Ovary (tissue), 9 donors: ENCODE results near the gene TAF15. TPM values are rescaled to one million over a fixed set of nuclear protein-coding genes. Genes with fewer than 3 reads are reported as not detected.

Experiments used
- DNase-seq, 5 donors: peaks; one replicate each; pipeline ENCODE4 v3.0.0-alpha.2; 2019 to 2020
- H3K27ac ChIP-seq, 2 donors: fragments of 200-600 bp; one replicate each; pipeline versions ENCODE4 v1.5.1 to v1.8.0; 2019 to 2022
- H3K27me3 ChIP-seq: fragments of 200-600 bp; one replicate; pipeline ENCODE4 v1.8.0; 2022
- H3K36me3 ChIP-seq: fragments of 200-600 bp; sonication (generic); one replicate; pipeline ENCODE4 v1.5.1; 2019
- H3K4me1 ChIP-seq: one replicate; pipeline ENCODE4 v1.8.1; 2013; ENCODE audit warnings: mild to moderate bottlenecking, moderate library complexity; ENCODE audit not compliant: insufficient read depth
- H3K4me3 ChIP-seq: fragments of 200-600 bp; sonication (generic); one replicate; pipeline ENCODE4 v1.5.1; 2017
- H3K9me3 ChIP-seq, 2 donors: fragments of 200-600 bp in 1 of 2; sonication (generic) in 1 of 2; one replicate each; pipeline versions ENCODE4 v1.5.1 to v1.8.1; 2013 to 2019; ENCODE audit warnings: mild to moderate bottlenecking in 1 of 2, moderate library complexity in 1 of 2
- EP300 ChIP-seq: sonication (generic); formaldehyde crosslinking; IDR thresholded peaks from one replicate; pipeline ENCODE4 v1.6.1; 2017; ENCODE audit warnings: antibody characterized with exemption
- POLR2A ChIP-seq: fragments of 450-650 bp; IDR thresholded peaks from one replicate; pipeline ENCODE4 v1.6.1; 2017; ENCODE audit warnings: antibody characterized with exemption, mild to moderate bottlenecking, moderate library complexity
- WGBS, 3 donors: extraction: QIAGEN DNeasy Blood & Tissue Kit in 1 of 3; methylation state at CpG; one replicate each; pipeline versions ENCODE4 v1.1.5 to v1.1.7; 2013 to 2017; 5-methylcytosine and 5-hydroxymethylcytosine counted together
- intact Hi-C, 4 donors: fragments of 100-400 bp; cut with DNase I; formaldehyde crosslinking; loops; one replicate each; pipeline versions ENCODE4 v1.11.0 to v1.15.1; 2022 to 2023
- polyA plus RNA-seq, 2 donors: library from polyadenylated mRNA; stranded (reverse); fragments of 200-250 nt in 1 of 2; fragments of 350-450 nt in 1 of 2; fragmentation: Illumina TruSeq in 1 of 2; extraction: RNeasy Lipid Tissue Mini Kit (QIAGEN cat#74804) in 1 of 2; gene quantifications; one replicate each; pipeline ENCODE4 v1.2.3, GENCODE V29; 2013 to 2014
- total RNA-seq, 7 donors: library from RNA; depleted of rRNA in 2 of 7; stranded (reverse); fragments of >200 nt in 2 of 7; fragmentation: NEBNext Ultra II Directional in 3 of 7; extraction: Animal tissue kit (Norgen Biotek cat#: 25700) in 3 of 7; gene quantifications; one replicate each; pipeline versions ENCODE4 v1.1.0 to v1.2.4, GENCODE V29; 2016 to 2023
- TF ChIP-seq, protein P1 (sequence below), 3 donors: fragments of 450-650 bp in 2 of 3; fragments of 200-600 bp in 1 of 3; IDR thresholded peaks; one replicate each; pipeline versions ENCODE4 v1.5.1 to v1.8.0; 2016 to 2022; ENCODE audit warnings: antibody characterized with exemption in 3 of 3, mild to moderate bottlenecking in 1 of 3
- donor health status: DM: no; HTN: no; CAD: no; lungs with moderate emphysema.
- donor health status: DM: no; HTN: no; CAD: no.
- donor health status: Bipolar disorder and iron deficiency.
- donor health status: DM: yes; HTN: yes; CAD: no.
- donor health status: DM: no; HTN: no; CAD: no.
- donor health status: DM: yes; HTN: yes; CAD: no.

The TAF15 gene
- total and polyA plus RNA-seq, 9 donors: 30.2 to 223 (median 126) TPM

DNA sequence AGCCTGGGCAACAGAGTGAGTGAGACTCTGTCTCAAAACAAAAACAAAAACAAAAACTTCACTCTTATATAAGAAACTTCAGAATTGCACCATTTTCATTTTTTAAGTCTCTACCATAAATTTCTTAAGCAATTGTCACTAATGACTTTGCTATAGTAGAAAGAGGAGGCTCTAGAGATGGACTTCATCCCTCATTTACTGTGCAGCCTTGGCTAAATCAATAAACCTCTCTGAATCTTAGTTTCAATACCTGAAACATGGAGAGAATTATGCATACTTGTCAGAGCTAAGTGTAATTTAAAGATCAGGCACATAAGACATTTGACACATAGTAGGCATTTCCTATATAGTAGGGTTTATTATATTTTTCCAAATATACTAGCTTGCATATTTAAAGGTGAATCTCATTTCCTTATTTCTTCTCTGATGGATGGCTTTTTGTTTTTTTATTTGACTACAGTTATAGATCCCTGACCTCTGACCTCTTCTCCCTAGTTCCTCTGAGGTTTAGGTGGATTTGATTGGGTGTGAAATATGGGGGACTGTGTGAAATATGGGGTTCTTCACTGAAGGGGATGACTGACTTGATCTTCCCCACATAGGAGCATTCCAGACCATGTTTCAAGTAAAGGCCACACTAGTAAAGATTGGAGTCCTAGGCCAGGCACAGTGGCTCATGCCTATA is 68.2 kb downstream of the TAF15 start:
- no peaks in the 10 kb centered on the region for H3K9me3 ChIP-seq
- H3K36me3 ChIP-seq: no peaks in the 10 kb centered on the region
- intact Hi-C loops: no loop called here

DNA sequence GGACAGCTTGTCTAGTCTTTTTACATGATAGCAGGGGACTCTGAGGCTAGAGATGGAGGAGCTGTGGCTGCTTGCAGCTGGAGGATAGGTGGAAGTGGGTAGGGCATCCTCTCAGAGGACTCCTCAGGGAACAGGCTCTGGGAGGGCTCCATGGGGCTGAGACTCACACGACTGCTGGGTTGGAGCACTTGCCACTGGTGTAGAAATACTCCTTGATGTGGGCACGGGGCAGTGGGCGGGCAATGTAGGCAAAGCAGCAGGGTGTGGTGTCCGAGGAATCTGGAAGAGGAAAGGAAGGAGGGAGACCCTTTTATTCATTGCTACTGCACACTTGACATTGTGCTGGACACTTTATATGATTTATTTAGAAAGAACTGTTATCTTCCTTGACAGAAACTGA is 69.1 kb downstream of the TAF15 start:
- H3K27me3 ChIP-seq: no peaks in the 10 kb centered on the region
- no peak overlapping the region for H3K27ac ChIP-seq
- H3K36me3 ChIP-seq: no peaks in the 10 kb centered on the region
- H3K9me3 ChIP-seq: no peaks in the 10 kb centered on the region
- no peak for DNase-seq
- no peak for TF ChIP-seq EP300
- TF ChIP-seq, protein P1, sequence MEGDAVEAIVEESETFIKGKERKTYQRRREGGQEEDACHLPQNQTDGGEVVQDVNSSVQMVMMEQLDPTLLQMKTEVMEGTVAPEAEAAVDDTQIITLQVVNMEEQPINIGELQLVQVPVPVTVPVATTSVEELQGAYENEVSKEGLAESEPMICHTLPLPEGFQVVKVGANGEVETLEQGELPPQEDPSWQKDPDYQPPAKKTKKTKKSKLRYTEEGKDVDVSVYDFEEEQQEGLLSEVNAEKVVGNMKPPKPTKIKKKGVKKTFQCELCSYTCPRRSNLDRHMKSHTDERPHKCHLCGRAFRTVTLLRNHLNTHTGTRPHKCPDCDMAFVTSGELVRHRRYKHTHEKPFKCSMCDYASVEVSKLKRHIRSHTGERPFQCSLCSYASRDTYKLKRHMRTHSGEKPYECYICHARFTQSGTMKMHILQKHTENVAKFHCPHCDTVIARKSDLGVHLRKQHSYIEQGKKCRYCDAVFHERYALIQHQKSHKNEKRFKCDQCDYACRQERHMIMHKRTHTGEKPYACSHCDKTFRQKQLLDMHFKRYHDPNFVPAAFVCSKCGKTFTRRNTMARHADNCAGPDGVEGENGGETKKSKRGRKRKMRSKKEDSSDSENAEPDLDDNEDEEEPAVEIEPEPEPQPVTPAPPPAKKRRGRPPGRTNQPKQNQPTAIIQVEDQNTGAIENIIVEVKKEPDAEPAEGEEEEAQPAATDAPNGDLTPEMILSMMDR (IDR thresholded peaks at IDR 0.05): no peak
- TF ChIP-seq POLR2A: no peak
- intact Hi-C loops: no loop called here
- no peaks in the 10 kb centered on the region for H3K4me1 ChIP-seq
- no peak overlapping the region for H3K4me3 ChIP-seq
- 75 to 79% (median 78%) methylated on average over 4 of the region's 4 CpGs for WGBS, 3 donors

More for the DNA sequence above, 68.2 kb downstream of the TAF15 start:
- Histone ChIP-seq H3K27me3 (no peaks in the 10 kb centered on the region), H3K27ac (no peak overlapping the region), H3K4me3 (no peak overlapping the region), H3K4me1 (no peaks in the 10 kb centered on the region)
- DNase-seq: no peak
- TF ChIP-seq EP300 (no peak), POLR2A (no peak)
- TF ChIP-seq, protein P1 (IDR thresholded peaks at IDR 0.05): no peak

GRCh38 chr17:35879773-35880654 is 70.7 kb downstream of the TAF15 start, which contains the start of gene CCL5:
CCL5 (minus strand) TSS chr17:35880360.
- Histone ChIP-seq H3K27me3 (no peaks in the 10 kb centered on the region), H3K36me3 (no peaks in the 10 kb centered on the region), H3K4me1 (no peaks in the 10 kb centered on the region), H3K27ac (no peak within 1 kb of the TSS), H3K4me3 (no peak within 1 kb of the TSS), H3K9me3 (no peaks in the 10 kb centered on the region)
- no peak for DNase-seq
- WGBS, 3 donors: 66 to 70% (median 66%) methylated on average over 11 of the region's 11 CpGs
- TF ChIP-seq EP300: no peak
- TF ChIP-seq, protein P1 (IDR thresholded peaks at IDR 0.05): no peak
- TF ChIP-seq POLR2A: no peak
- intact Hi-C loops: no loop called here

- Histone ChIP-seq H3K27me3 (no peaks in the 10 kb centered on the region), H3K36me3 (no peaks in the 10 kb centered on the region), H3K9me3 (no peaks in the 10 kb centered on the region), H3K4me3 (no peak overlapping the region), H3K4me1 (no peaks in the 10 kb centered on the region), H3K27ac (no peak overlapping the region)
- TF ChIP-seq EP300 (no peak), POLR2A (no peak)
- TF ChIP-seq, protein P1 (IDR thresholded peaks at IDR 0.05): no peak
- no peak for DNase-seq
- 77 to 88% (median 77%) methylated on average over 2 of the region's 2 CpGs for WGBS, 3 donors
- intact Hi-C loops: no loop called here
Observed at GRCh38 chr17:35889241-35889640, 80.0 kb downstream of the TAF15 start.
